Stomach (tissue), 4 donors: ENCODE measurements around the gene CTNNA3.

Source experiments
- CTCF ChIP-seq, 7 experiments: fragments of 450-650 bp in 4 of 7; fragments of 200-600 bp in 3 of 7; sonication (generic) in 3 of 7; IDR thresholded peaks; one replicate each; pipeline ENCODE4 v1.5.1; 2016 to 2019; ENCODE audit warnings: antibody characterized with exemption in 7 of 7, control low read depth in 2 of 7, mild to moderate bottlenecking in 1 of 7
- EP300 ChIP-seq: sonication (generic); formaldehyde crosslinking; IDR thresholded peaks from one replicate; pipeline ENCODE4 v1.6.1; 2017; ENCODE audit warnings: antibody characterized with exemption
- POLR2A ChIP-seq, 4 donors: fragments of 450-650 bp; IDR thresholded peaks; one replicate each; pipeline ENCODE4 v1.6.1; 2016; ENCODE audit warnings: antibody characterized with exemption in 4 of 4, control low read depth in 2 of 4, mild to moderate bottlenecking in 1 of 4, moderate library complexity in 1 of 4
- POLR2AphosphoS5 ChIP-seq, 3 donors: sonication (generic); formaldehyde crosslinking; IDR thresholded peaks; one replicate each; pipeline ENCODE4 v1.6.1; 2016; ENCODE audit warnings: antibody characterized with exemption in 3 of 3

DNA sequence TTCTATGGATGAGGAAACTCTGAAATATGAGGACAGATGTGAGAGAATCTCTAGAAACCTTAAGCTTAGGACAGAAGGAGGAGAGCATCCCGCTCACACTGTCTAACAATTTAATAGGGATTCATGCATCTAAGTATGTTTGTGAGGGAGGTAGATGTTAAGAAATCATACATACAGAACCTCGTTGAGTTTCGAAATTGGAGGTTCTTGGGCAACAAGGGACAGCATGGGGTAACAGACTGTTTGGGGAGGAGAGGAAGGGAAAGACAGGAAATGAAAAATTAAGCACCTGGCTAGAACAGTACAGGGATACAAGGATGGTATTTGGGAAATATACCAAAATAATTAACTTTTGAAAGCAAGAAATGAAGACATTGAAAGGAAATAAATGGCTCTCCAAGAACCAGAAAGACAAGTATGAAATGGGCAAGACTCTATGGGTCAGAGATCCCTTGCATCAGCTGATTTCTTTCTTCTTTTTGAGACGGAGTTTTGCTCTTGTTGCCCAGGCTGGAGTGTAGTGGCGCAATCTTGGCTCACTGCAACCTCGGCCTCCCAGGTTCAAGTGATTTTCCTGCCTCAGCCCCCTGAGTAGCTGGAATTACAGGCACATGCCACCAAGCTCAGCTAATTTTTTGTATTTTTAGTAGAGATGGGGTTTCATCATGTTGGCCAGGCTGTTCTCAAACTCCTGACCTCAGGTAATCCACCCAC, 207.9 kb downstream of the CTNNA3 start:
- TF ChIP-seq CTCF (IDR thresholded peaks at IDR 0.05) = no peak
- no peak for TF ChIP-seq POLR2AphosphoS5 (IDR thresholded peaks at IDR 0.05)
- no peak for TF ChIP-seq POLR2A (IDR thresholded peaks at IDR 0.05)
- no peak for TF ChIP-seq EP300
